ENCODE measurements around the gene TBXA2R.

GRCh38 chr19:3604987-3605343, 1.7 kb downstream of the TBXA2R start:
- TF ChIP-seq PHF8 (conservative IDR thresholded peaks at IDR 0.05; ENCODE audit: low read depth, low read length): no peak
- no peak for TF ChIP-seq MAFK (IDR thresholded peaks at IDR 0.05; ENCODE audit: low read depth, low read length)
- TF ChIP-seq POLR2AphosphoS5 (IDR thresholded peaks at IDR 0.05; ENCODE audit: low read depth, low read length): no peak
- no peak for TF ChIP-seq CTCF (IDR thresholded peaks at IDR 0.05; ENCODE audit: control extremely low read depth in 1 of 3, insufficient read depth in 1 of 3, low read depth in 1 of 3, low read length in 3 of 3)
- no peak for TF ChIP-seq EZH2 (IDR thresholded peaks at IDR 0.05; ENCODE audit: low read depth, low read length, severe bottlenecking)
- no peak for TF ChIP-seq SIN3A (conservative IDR thresholded peaks at IDR 0.05 in 1 of 2, IDR thresholded peaks at IDR 0.05 in 1 of 2; ENCODE audit: low read depth in 1 of 2, low read length in 2 of 2)
- TF ChIP-seq JUN (IDR thresholded peaks at IDR 0.05; ENCODE audit: low read depth, low read length): no peak
